Activated CD4-positive, alpha-beta memory T cell treated with anti-CD3 and anti-CD28 coated beads for 36 hours (primary cell): ENCODE data around the gene MAPRE2. TPM values are rescaled to one million over a fixed set of nuclear protein-coding genes. Genes with fewer than 3 reads are reported as not detected.

Source experiments
- CTCF ChIA-PET: fragments of 350-600 bp; sonication (Branson Sonifier 250); formaldehyde crosslinking; loops from one replicate; lab custom pipeline; 2021; ENCODE audit warnings: antibody characterized with exemption, inconsistent platforms; lab: Charles Lee
- POLR2A ChIA-PET: fragments of 350-600 bp; sonication (Branson Sonifier 250); formaldehyde crosslinking; loops from one replicate; lab custom pipeline; 2021; ENCODE audit warnings: antibody characterized with exemption; lab: Charles Lee
- DNase-seq: peaks from one replicate; pipeline ENCODE4 v3.0.0-alpha.2; 2020
- H3K27ac Mint-ChIP-seq: one replicate; pipeline ENCODE4 v1.8.0; 2021; ENCODE audit warnings: mixed read lengths
- H3K27me3 Mint-ChIP-seq: one replicate; pipeline ENCODE4 v1.8.0; 2021; ENCODE audit warnings: mixed read lengths
- H3K36me3 Mint-ChIP-seq: one replicate; pipeline ENCODE4 v1.8.0; 2021; ENCODE audit warnings: mixed read lengths
- H3K4me1 Mint-ChIP-seq: one replicate; pipeline ENCODE4 v1.8.0; 2021; ENCODE audit warnings: low read depth, mixed read lengths
- H3K4me3 Mint-ChIP-seq: one replicate; pipeline ENCODE4 v1.8.0; 2021; ENCODE audit warnings: mild to moderate bottlenecking, mixed read lengths
- H3K9me3 Mint-ChIP-seq: one replicate; pipeline ENCODE4 v1.8.0; 2021; ENCODE audit warnings: mixed read lengths
- intact Hi-C: fragments of 100-400 bp; cut with micrococcal nuclease; formaldehyde crosslinking; loops from one replicate; pipeline ENCODE4 v1.15.1; 2023
- total RNA-seq, 2 experiments: library from RNA; stranded (reverse); gene quantifications; one replicate each; pipeline ENCODE4 v1.2.3, GENCODE V29; 2021

Gene MAPRE2
- total RNA-seq, 2 experiments from 2014 or later: 46.4 to 46.5 TPM

DNA sequence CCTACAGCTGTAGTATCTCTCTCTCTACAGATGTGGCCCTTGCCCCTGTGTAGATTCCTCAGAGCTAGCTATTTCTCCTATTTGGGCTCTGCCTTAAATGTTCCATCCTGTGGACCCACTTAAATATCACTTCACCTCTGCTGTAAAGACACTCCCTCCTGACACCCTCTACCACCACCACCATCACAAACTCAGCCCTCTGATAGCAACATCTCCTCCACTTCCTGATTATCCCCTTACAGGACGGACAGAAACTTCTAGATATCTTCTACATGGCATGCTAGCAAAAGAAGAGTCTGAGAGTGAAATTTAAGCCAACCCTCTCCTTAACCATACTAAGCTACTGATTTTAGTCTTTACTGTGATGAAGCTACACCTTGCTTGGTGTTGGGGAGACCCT is 3.2 kb upstream of the MAPRE2 start:
- intact Hi-C loops: no loop called here
- Mint-ChIP-seq H3K4me1 (peaks cover 32% of the 10 kb centered on the region), H3K4me3 (no peak overlapping the region), H3K36me3 (peaks cover 5% of the 10 kb centered on the region), H3K27me3 (no peaks in the 10 kb centered on the region), H3K9me3 (no peaks in the 10 kb centered on the region), H3K27ac (no peak overlapping the region)
- CTCF ChIA-PET: interaction anchor here (5.4 kb wide), 1 partner anchor 10 kb away, joined by 57 read pairs; no protein-coding TSS in a partner anchor
- DNase-seq: no peak
- POLR2A ChIA-PET: no interaction called here

- Mint-ChIP-seq H3K27me3 (no peaks in the 10 kb centered on the region), H3K9me3 (no peaks in the 10 kb centered on the region), H3K4me1 (peaks cover 42% of the 10 kb centered on the region), H3K36me3 (peaks cover 5% of the 10 kb centered on the region), H3K4me3 (no peak overlapping the region), H3K27ac (no peak overlapping the region)
- DNase-seq: no peak
- POLR2A ChIA-PET: interaction anchor here (4.1 kb wide), 1 partner anchor 10 kb away, joined by 46 read pairs; no protein-coding TSS in a partner anchor
- intact Hi-C loops: no loop called here
- CTCF ChIA-PET: interaction anchor here (5.4 kb wide), 1 partner anchor 11 kb away, joined by 57 read pairs; no protein-coding TSS in a partner anchor
Measured at GRCh38 chr18:35038881-35039491, 2.2 kb upstream of the MAPRE2 start.

- peaks cover 57% of the 10 kb centered on the region for H3K4me1 Mint-ChIP-seq
- peak overlapping the region; percentile 98 for H3K4me3 Mint-ChIP-seq
Measured at GRCh38 chr18:35040638-35040987, 600 bp upstream of the MAPRE2 start.

DNA sequence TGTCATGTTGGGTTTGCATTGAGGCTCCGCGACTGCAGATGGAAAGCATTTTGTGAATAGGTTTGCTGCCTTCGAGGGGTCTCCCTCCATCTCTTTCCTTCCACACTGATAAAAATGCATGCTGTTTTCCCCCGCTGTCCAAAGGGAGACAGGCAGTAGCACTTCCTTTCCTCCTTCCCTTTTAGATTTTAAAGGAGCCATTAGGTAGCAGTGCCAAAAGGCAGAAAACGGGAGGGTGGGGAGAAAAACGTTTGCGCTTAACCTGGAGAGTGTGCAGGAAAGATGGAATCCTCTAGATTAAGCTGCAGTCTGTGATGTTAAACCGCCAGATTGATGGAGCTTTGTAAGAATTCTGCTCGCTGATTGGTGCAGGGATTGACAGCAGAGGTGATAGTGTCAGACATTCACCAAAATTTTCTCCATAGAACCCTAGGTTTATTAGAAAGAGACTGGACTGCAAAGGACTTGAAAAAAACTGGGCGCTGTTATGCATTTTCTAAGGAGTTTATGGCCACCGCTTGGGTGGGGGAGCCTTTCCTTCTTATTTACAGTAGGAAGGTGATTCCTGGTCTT is 688 bp downstream of the MAPRE2 start:
- H3K4me1 Mint-ChIP-seq: peaks cover 70% of the 10 kb centered on the region
- peaks cover 5% of the 10 kb centered on the region for H3K36me3 Mint-ChIP-seq
- DNase-seq: no peak
- POLR2A ChIA-PET: interaction anchor here (1.2 to 4.1 kb wide), 6 partner anchors 9 to 199 kb away, joined by 3 to 46 read pairs (median 6); partner anchors contain the start of gene ZNF397
- H3K9me3 Mint-ChIP-seq: no peaks in the 10 kb centered on the region
- H3K27me3 Mint-ChIP-seq: no peaks in the 10 kb centered on the region
- H3K27ac Mint-ChIP-seq: peak overlapping the region; percentile 94
- CTCF ChIA-PET: interaction anchor here (0.9 to 5.4 kb wide), 4 partner anchors 10 to 57 kb away, joined by 3 to 57 read pairs (median 6); no protein-coding TSS in a partner anchor
- intact Hi-C loops: loop anchor here (1.0 to 10.0 kb wide), 17 partner anchors 8 to 1025 kb away; partner anchors contain the start of genes INO80C, RMP24, RPRD1A and ZNF24
- H3K4me3 Mint-ChIP-seq: peak overlapping the region; percentile 98

More at GRCh38 chr18:35040638-35040987, 600 bp upstream of the MAPRE2 start:
- Mint-ChIP-seq H3K36me3 (peaks cover 5% of the 10 kb centered on the region), H3K9me3 (no peaks in the 10 kb centered on the region), H3K27ac (peak overlapping the region; percentile 94), H3K27me3 (no peaks in the 10 kb centered on the region)
- no peak for DNase-seq
- intact Hi-C loops: loop anchor here (5.0 to 10.0 kb wide), 8 partner anchors 252 to 1027 kb away; partner anchors contain the start of genes INO80C, RMP24, RPRD1A and ZNF396
- CTCF ChIA-PET: interaction anchor here (0.9 to 5.4 kb wide), 6 partner anchors 9 to 175 kb away, joined by 3 to 57 read pairs (median 4); no protein-coding TSS in a partner anchor
- POLR2A ChIA-PET: interaction anchor here (0.9 to 4.1 kb wide), 8 partner anchors 8 to 304 kb away, joined by 3 to 46 read pairs (median 6); partner anchors contain the start of genes ZNF24 and ZNF397

- POLR2A ChIA-PET: interaction anchor here (1.2 to 4.1 kb wide), 5 partner anchors 9 to 198 kb away, joined by 3 to 46 read pairs (median 6); partner anchors contain the start of gene ZNF397
- Mint-ChIP-seq H3K36me3 (peaks cover 5% of the 10 kb centered on the region), H3K27me3 (no peaks in the 10 kb centered on the region), H3K4me3 (peak overlapping the region; percentile 98), H3K27ac (peak overlapping the region; percentile 94), H3K9me3 (no peaks in the 10 kb centered on the region), H3K4me1 (peaks cover 75% of the 10 kb centered on the region)
- DNase-seq: no peak
- CTCF ChIA-PET: interaction anchor here (5.4 kb wide), 1 partner anchor 15 kb away, joined by 57 read pairs; no protein-coding TSS in a partner anchor
- intact Hi-C loops: loop anchor here (1.0 to 10.0 kb wide), 15 partner anchors 8 to 1025 kb away; partner anchors contain the start of genes INO80C, RMP24, RPRD1A and ZNF24
Measured at GRCh38 chr18:35042389-35043071, 1.3 kb downstream of the MAPRE2 start.

DNA sequence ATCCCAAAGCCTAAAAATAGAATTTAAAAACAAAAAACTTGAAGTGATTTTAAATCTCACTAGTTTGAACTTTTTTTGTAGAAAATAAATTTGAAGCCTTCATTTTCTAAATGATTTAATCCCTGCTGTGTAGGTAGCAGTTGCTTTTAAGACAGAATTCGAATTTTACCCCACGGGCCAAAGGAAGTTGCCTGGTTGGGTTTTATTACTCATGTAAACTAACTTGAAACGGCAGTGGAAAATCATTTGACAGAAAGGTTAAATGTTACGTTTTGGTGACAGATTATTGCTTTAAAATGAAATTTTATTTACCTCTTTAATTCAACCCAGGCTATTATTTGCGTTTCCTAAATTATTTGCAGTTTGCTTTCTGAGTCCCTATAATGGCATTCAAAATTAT is 2.0 kb downstream of the MAPRE2 start:
- H3K4me3 Mint-ChIP-seq: peak overlapping the region; percentile 98
- ChIA-PET POLR2A (interaction anchor here (1.2 to 2.3 kb wide), 3 partner anchors 8 to 198 kb away, joined by 3 to 7 read pairs (median 5); partner anchors contain the start of gene ZNF397), CTCF (interaction anchor here (5.4 kb wide), 1 partner anchor 15 kb away, joined by 57 read pairs; no protein-coding TSS in a partner anchor)
- intact Hi-C loops: loop anchor here (2.0 to 10.0 kb wide), 11 partner anchors 54 to 1024 kb away; partner anchors contain the start of genes INO80C, RMP24, RPRD1A and ZNF396
- H3K36me3 Mint-ChIP-seq: peaks cover 10% of the 10 kb centered on the region
- H3K27ac Mint-ChIP-seq: peak overlapping the region; percentile 94
- peaks cover 78% of the 10 kb centered on the region for H3K4me1 Mint-ChIP-seq
- no peaks in the 10 kb centered on the region for H3K27me3 Mint-ChIP-seq
- DNase-seq: no peak
- no peaks in the 10 kb centered on the region for H3K9me3 Mint-ChIP-seq

DNA sequence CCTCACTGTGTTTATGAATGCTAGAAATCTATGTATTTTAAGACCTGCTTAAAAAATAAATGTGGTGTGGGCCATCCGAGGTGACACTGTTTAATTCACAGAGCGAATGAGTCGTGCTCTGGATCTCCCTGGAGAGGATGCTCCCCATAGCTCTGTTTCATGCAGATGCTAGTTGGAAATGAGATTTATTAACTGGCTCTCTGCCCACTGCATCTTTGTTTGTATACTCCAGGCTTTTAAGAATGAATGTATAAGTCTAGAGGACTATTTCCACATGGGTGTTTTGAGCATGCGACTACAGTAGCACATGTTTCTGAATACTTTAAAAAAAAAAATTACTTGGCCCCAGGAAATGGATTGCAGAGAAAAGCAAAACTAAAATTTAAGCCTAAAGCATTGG is 3.9 kb downstream of the MAPRE2 start:
- Mint-ChIP-seq H3K4me3 (peak overlapping the region; percentile 18), H3K36me3 (peaks cover 10% of the 10 kb centered on the region), H3K9me3 (no peaks in the 10 kb centered on the region), H3K4me1 (peaks cover 74% of the 10 kb centered on the region), H3K27me3 (no peaks in the 10 kb centered on the region), H3K27ac (peak overlapping the region; percentile 69)
- POLR2A ChIA-PET: interaction anchor here (0.7 kb wide), 1 partner anchor 16 kb away, joined by 3 read pairs; no protein-coding TSS in a partner anchor
- intact Hi-C loops: loop anchor here (10.0 kb wide), 4 partner anchors 330 to 930 kb away; partner anchors contain the start of genes RMP24 and ZNF396
- no peak for DNase-seq
- CTCF ChIA-PET: interaction anchor here (1.0 kb wide), 1 partner anchor 32 kb away, joined by 3 read pairs; no protein-coding TSS in a partner anchor

GRCh38 chr18:35045806-35046205 is 4.6 kb downstream of the MAPRE2 start:
- ChIA-PET POLR2A (no interaction called here), CTCF (no interaction called here)
- Mint-ChIP-seq H3K36me3 (peaks cover 10% of the 10 kb centered on the region), H3K4me1 (peaks cover 74% of the 10 kb centered on the region), H3K27ac (no peak overlapping the region), H3K4me3 (no peak overlapping the region), H3K9me3 (no peaks in the 10 kb centered on the region), H3K27me3 (no peaks in the 10 kb centered on the region)
- intact Hi-C loops: loop anchor here (10.0 kb wide), 4 partner anchors 329 to 929 kb away; partner anchors contain the start of genes RMP24 and ZNF396
- DNase-seq: no peak

- intact Hi-C loops: loop anchor here (10.0 kb wide), 4 partner anchors 327 to 927 kb away; partner anchors contain the start of genes RMP24 and ZNF396
Measured at GRCh38 chr18:35047697-35048292, 6.6 kb downstream of the MAPRE2 start.

DNA sequence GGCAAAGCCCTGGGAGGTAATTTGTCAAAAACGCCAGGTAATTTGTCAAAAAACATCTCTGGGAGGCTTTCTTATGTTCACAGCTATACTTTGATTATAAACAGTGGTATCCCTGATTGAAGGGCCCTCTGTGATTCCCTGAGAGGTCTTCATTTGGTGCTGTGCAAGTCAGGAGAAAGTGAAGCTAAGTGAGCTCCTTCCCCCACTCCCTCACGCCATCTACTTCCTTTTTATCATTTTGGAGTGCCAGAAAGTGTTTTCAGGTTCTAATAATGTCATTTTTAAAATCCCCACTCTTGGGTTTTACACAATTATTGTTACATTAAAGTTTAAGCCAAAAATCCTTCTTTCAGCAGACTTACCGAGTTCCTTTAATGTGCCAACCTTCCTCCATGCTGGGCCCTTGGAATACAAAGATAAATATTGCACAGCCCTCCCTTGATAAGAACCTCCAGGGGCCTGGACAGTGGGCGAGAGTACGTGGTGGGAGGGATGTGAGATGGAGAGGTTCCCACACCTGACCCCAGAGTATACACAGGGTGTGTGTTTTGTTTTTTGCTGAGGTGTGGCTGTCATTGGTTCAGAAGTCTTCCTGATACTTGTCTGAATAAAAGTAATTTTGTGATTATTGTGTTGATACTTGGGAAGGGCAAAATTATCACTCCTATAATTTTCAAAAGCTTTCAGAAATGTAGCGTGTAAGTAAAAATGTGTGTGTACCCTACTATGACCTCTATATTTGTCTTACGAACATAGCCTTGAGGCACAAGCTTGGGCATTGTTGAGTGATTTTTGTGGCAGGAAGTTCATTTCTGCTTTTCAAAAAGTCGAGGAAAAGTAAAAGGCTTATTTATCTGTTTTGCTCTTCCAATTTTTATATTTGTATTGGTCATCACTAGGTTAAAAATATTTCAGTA is 8.2 kb downstream of the MAPRE2 start:
- ChIA-PET CTCF (interaction anchor here (1.4 kb wide), 1 partner anchor 20 kb away, joined by 6 read pairs; no protein-coding TSS in a partner anchor), POLR2A (interaction anchor here (1.1 kb wide), 1 partner anchor 9 kb away, joined by 3 read pairs; no protein-coding TSS in a partner anchor)
- Mint-ChIP-seq H3K36me3 (peaks cover 5% of the 10 kb centered on the region), H3K27me3 (no peaks in the 10 kb centered on the region), H3K4me1 (peaks cover 69% of the 10 kb centered on the region), H3K4me3 (peak overlapping the region; percentile 18), H3K9me3 (no peaks in the 10 kb centered on the region), H3K27ac (peak overlapping the region; percentile 20)
- DNase-seq: no peak
- intact Hi-C loops: loop anchor here (1.0 to 10.0 kb wide), 6 partner anchors 7 to 925 kb away; partner anchors contain the start of genes RMP24 and ZNF396

More at GRCh38 chr18:35047697-35048292, 6.6 kb downstream of the MAPRE2 start:
- POLR2A ChIA-PET: no interaction called here
- CTCF ChIA-PET: interaction anchor here (0.6 to 1.5 kb wide), 2 partner anchors 79 to 93 kb away, joined by 3 to 4 read pairs; no protein-coding TSS in a partner anchor
- peaks cover 81% of the 10 kb centered on the region for H3K4me1 Mint-ChIP-seq
- no peak for DNase-seq
- peaks cover 5% of the 10 kb centered on the region for H3K36me3 Mint-ChIP-seq
- no peak overlapping the region for H3K27ac Mint-ChIP-seq
- H3K27me3 Mint-ChIP-seq: no peaks in the 10 kb centered on the region
- no peak overlapping the region for H3K4me3 Mint-ChIP-seq
- H3K9me3 Mint-ChIP-seq: no peaks in the 10 kb centered on the region
